Progenitor cell of endocrine pancreas (in vitro differentiated cells): ENCODE measurements around the gene TNFRSF11A. TPM values are rescaled to one million over a fixed set of nuclear protein-coding genes. Genes with fewer than 3 reads are reported as not detected.
A peak's percentile ranks its signal among the peaks of the same experiment; 100 is the strongest.

Experiments
- DNase-seq: peaks from one replicate; pipeline ENCODE4 v3.0.0; 2021; ENCODE audit warnings: low spot score; ENCODE audit not compliant: unreplicated experiment
- H3K27ac Mint-ChIP-seq: 2 replicates; pipeline ENCODE4 v1.8.0; 2021; ENCODE audit warnings: mild to moderate bottlenecking, moderate library complexity, mixed read lengths
- H3K27me3 Mint-ChIP-seq: 2 replicates; pipeline ENCODE4 v1.8.0; 2021; ENCODE audit warnings: mixed read lengths
- H3K36me3 Mint-ChIP-seq: 2 replicates; pipeline ENCODE4 v1.8.0; 2022; ENCODE audit warnings: mixed read lengths; ENCODE audit not compliant: insufficient read depth
- H3K4me1 Mint-ChIP-seq: 2 replicates; pipeline ENCODE4 v1.8.0; 2021; ENCODE audit warnings: low read depth, mixed read lengths
- H3K4me3 Mint-ChIP-seq: 2 replicates; pipeline ENCODE4 v1.8.0; 2021; ENCODE audit warnings: low read depth, mild to moderate bottlenecking, moderate library complexity, mixed read lengths
- H3K9me3 Mint-ChIP-seq: 2 replicates; pipeline ENCODE4 v1.8.0; 2021; ENCODE audit warnings: low read depth, mixed read lengths
- CTCF ChIP-seq: fragments of 200-600 bp; sonication (generic); IDR thresholded peaks from one replicate; pipeline ENCODE4 v1.5.0; 2021; ENCODE audit warnings: antibody characterized with exemption, mild to moderate bottlenecking; ENCODE audit not compliant: unreplicated experiment
- total RNA-seq: library from RNA; stranded (reverse); gene quantifications from 2 replicates; pipeline ENCODE4 v1.2.1, GENCODE V29; 2021

TNFRSF11A gene
- total RNA-seq, 1 donor from 2014 or later = 0.43 TPM

- Mint-ChIP-seq H3K4me3 (no peak overlapping the region), H3K27me3 (peaks cover 12% of the 10 kb centered on the region), H3K9me3 (no peaks in the 10 kb centered on the region), H3K36me3 (no peaks in the 10 kb centered on the region), H3K4me1 (no peaks in the 10 kb centered on the region), H3K27ac (no peak overlapping the region)
- DNase-seq = no peak
- no peak for TF ChIP-seq CTCF
Measured at GRCh38 chr18:62379051-62379450, 53.9 kb downstream of the TNFRSF11A start.

GRCh38 chr18:62381373-62381772, 56.3 kb downstream of the TNFRSF11A start:
- Mint-ChIP-seq H3K4me3 (no peak overlapping the region), H3K36me3 (no peaks in the 10 kb centered on the region), H3K9me3 (no peaks in the 10 kb centered on the region), H3K27ac (no peak overlapping the region), H3K4me1 (no peaks in the 10 kb centered on the region), H3K27me3 (peaks cover 23% of the 10 kb centered on the region)
- no peak for TF ChIP-seq CTCF
- no peak for DNase-seq

- H3K9me3 Mint-ChIP-seq = no peaks in the 10 kb centered on the region
- H3K27me3 Mint-ChIP-seq = peaks cover 30% of the 10 kb centered on the region
- no peaks in the 10 kb centered on the region for H3K4me1 Mint-ChIP-seq
- no peak overlapping the region for H3K27ac Mint-ChIP-seq
- H3K36me3 Mint-ChIP-seq = no peaks in the 10 kb centered on the region
- no peak for DNase-seq
- no peak overlapping the region for H3K4me3 Mint-ChIP-seq
- TF ChIP-seq CTCF = no peak
Measured at GRCh38 chr18:62384068-62384467, 59.0 kb downstream of the TNFRSF11A start.

- TF ChIP-seq CTCF = peak; percentile 23
- Mint-ChIP-seq H3K4me3 (peak overlapping the region; percentile 56), H3K36me3 (no peaks in the 10 kb centered on the region), H3K9me3 (no peaks in the 10 kb centered on the region), H3K4me1 (no peaks in the 10 kb centered on the region), H3K27me3 (peaks cover 30% of the 10 kb centered on the region), H3K27ac (no peak overlapping the region)
- DNase-seq = peak; percentile 30
Measured at GRCh38 chr18:62384610-62385097, 59.5 kb downstream of the TNFRSF11A start.

DNA sequence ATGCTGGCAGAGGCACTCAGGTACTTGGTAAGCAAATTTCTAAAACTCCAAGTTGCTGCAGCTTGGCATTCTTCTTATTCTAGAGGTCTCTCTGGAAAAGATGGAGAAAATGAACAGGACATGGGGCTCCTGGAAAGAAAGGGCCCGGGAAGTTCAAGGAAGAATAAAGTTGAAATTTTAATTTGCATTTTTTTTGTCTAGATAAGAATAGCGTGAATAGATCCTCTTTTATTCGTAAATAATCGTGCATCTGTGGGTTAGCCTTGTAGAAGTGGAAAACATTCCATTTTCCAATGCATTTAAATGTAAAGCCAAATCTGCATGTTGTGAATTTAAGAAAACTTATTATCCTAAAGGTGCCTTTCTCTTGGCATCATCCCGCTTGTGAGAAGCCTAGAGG, 61.0 kb downstream of the TNFRSF11A start:
- Mint-ChIP-seq H3K27ac (no peak overlapping the region), H3K27me3 (peaks cover 30% of the 10 kb centered on the region), H3K4me1 (no peaks in the 10 kb centered on the region), H3K36me3 (no peaks in the 10 kb centered on the region), H3K4me3 (no peak overlapping the region), H3K9me3 (peaks cover 3% of the 10 kb centered on the region)
- no peak for DNase-seq
- no peak for TF ChIP-seq CTCF
